ENCODE data around the gene SHISA5. TPM values are rescaled to one million over a fixed set of nuclear protein-coding genes. Genes with fewer than 3 reads are reported as not detected.

The SHISA5 gene
- total and polyA plus RNA-seq, 4 donors, result 40.7 to 104 (median 75.8) TPM

- no peak for TF ChIP-seq ZBTB33 (IDR thresholded peaks at IDR 0.05)
Measured at GRCh38 chr3:48436855-48437254, 67.1 kb downstream of the SHISA5 start (continued).

- DNase-seq (ENCODE audit: low spot score), result no peak
- no peak overlapping the region for H3K27ac ChIP-seq (ENCODE audit: low read depth in 1 of 2, low read length in 2 of 2)
Measured at GRCh38 chr3:48436477-48436787, 67.5 kb downstream of the SHISA5 start.

GRCh38 chr3:48435774-48436476 lies 68.0 kb downstream of the SHISA5 start:
- Histone ChIP-seq H3K27ac (ENCODE audit: low read depth in 1 of 2, low read length in 2 of 2) (no peak overlapping the region), H3K27me3 (ENCODE audit: control insufficient read depth in 4 of 4, insufficient read depth in 4 of 4, low read length in 3 of 4) (no peaks in the 10 kb centered on the region), H3K9ac (ENCODE audit: low read depth in 1 of 2, low read length in 2 of 2) (no peak overlapping the region), H3K4me3 (ENCODE audit: low read depth in 1 of 3, low read length in 3 of 3) (no peak overlapping the region), H3K36me3 (ENCODE audit: control insufficient read depth in 4 of 4, insufficient read depth in 3 of 4, low read depth in 1 of 4, low read length in 3 of 4) (peaks cover 0 to 7% (median 0%) of the 10 kb centered on the region in 4 donors), H3K4me1 (ENCODE audit: control insufficient read depth in 4 of 4, insufficient read depth in 4 of 4, low read length in 3 of 4) (peaks cover 5 to 36% (median 18%) of the 10 kb centered on the region in 4 donors), H3K9me3 (ENCODE audit: control insufficient read depth in 4 of 4, low read length in 3 of 4) (no peaks in the 10 kb centered on the region)
- TF ChIP-seq HNF4A (conservative IDR thresholded peaks at IDR 0.05) (no peak), FOXA2 (IDR thresholded peaks at IDR 0.05) (no peak), HNF4G (IDR thresholded peaks at IDR 0.05) (no peak), RAD21 (IDR thresholded peaks at IDR 0.05) (peak; percentile 100), GABPA (IDR thresholded peaks at IDR 0.05 in 1 of 2, conservative IDR thresholded peaks at IDR 0.05 in 1 of 2) (peak in 1 of 2 donors; percentile 21), TAF1 (conservative IDR thresholded peaks at IDR 0.05) (no peak), RXRA (IDR thresholded peaks at IDR 0.05) (peak in 1 of 2 donors; percentile 23), SP1 (IDR thresholded peaks at IDR 0.05) (no peak), ATF3 (IDR thresholded peaks at IDR 0.05) (no peak), CTCF (IDR thresholded peaks at IDR 0.05; ENCODE audit: low read depth, low read length, missing input control) (peak; percentile 100)
- peak; percentile 91 for DNase-seq (ENCODE audit: low spot score)
- 39% methylated on average over 7 of the region's 7 CpGs for WGBS

More at GRCh38 chr3:48436477-48436787, 67.5 kb downstream of the SHISA5 start:
- Histone ChIP-seq H3K27me3 (ENCODE audit: control insufficient read depth in 4 of 4, insufficient read depth in 4 of 4, low read length in 3 of 4) (no peaks in the 10 kb centered on the region), H3K4me3 (ENCODE audit: low read depth in 1 of 3, low read length in 3 of 3) (no peak overlapping the region), H3K9ac (ENCODE audit: low read depth in 1 of 2, low read length in 2 of 2) (no peak overlapping the region), H3K4me1 (ENCODE audit: control insufficient read depth in 4 of 4, insufficient read depth in 4 of 4, low read length in 3 of 4) (peaks cover 2 to 36% (median 15%) of the 10 kb centered on the region in 4 donors), H3K36me3 (ENCODE audit: control insufficient read depth in 4 of 4, insufficient read depth in 3 of 4, low read depth in 1 of 4, low read length in 3 of 4) (peaks cover 0 to 7% (median 0%) of the 10 kb centered on the region in 4 donors), H3K9me3 (ENCODE audit: control insufficient read depth in 4 of 4, low read length in 3 of 4) (no peaks in the 10 kb centered on the region)
- WGBS, result 30% methylated on average over 1 of the region's 1 CpG
- TF ChIP-seq GABPA (IDR thresholded peaks at IDR 0.05 in 1 of 2, conservative IDR thresholded peaks at IDR 0.05 in 1 of 2), result no peak
- TF ChIP-seq FOXA1 (IDR thresholded peaks at IDR 0.05), result no peak
- no peak for TF ChIP-seq JUND (IDR thresholded peaks at IDR 0.05)
